Neural cell (in vitro differentiated cells): ENCODE data around the gene CMTM5.

Source experiments
- RAD21 ChIP-seq: fragments of 450-650 bp; conservative IDR thresholded peaks from 2 replicates; pipeline ENCODE4 v1.6.1; 2014; ENCODE audit warnings: antibody characterized with exemption, mild to moderate bottlenecking, moderate library complexity
- TAF1 ChIP-seq: IDR thresholded peaks from 2 replicates; pipeline ENCODE4 v1.6.1; 2012; ENCODE audit warnings: low read depth

- TF ChIP-seq TAF1 (no peak), RAD21 (no peak)
Observed at GRCh38 chr14:23372509-23372908, 4.3 kb upstream of the CMTM5 start, which contains the start of gene IL25.
